ENCODE results near the gene NFIX.

- TF ChIP-seq, protein P1, sequence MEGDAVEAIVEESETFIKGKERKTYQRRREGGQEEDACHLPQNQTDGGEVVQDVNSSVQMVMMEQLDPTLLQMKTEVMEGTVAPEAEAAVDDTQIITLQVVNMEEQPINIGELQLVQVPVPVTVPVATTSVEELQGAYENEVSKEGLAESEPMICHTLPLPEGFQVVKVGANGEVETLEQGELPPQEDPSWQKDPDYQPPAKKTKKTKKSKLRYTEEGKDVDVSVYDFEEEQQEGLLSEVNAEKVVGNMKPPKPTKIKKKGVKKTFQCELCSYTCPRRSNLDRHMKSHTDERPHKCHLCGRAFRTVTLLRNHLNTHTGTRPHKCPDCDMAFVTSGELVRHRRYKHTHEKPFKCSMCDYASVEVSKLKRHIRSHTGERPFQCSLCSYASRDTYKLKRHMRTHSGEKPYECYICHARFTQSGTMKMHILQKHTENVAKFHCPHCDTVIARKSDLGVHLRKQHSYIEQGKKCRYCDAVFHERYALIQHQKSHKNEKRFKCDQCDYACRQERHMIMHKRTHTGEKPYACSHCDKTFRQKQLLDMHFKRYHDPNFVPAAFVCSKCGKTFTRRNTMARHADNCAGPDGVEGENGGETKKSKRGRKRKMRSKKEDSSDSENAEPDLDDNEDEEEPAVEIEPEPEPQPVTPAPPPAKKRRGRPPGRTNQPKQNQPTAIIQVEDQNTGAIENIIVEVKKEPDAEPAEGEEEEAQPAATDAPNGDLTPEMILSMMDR (IDR thresholded peaks at IDR 0.05), result no peak
- TF ChIP-seq POLR2A (IDR thresholded peaks at IDR 0.05), result no peak
Observed at GRCh38 chr19:13100031-13100588, 104.8 kb downstream of the NFIX start.
